ENCODE results near the gene ZBTB26.

ZBTB26 gene, protein sequence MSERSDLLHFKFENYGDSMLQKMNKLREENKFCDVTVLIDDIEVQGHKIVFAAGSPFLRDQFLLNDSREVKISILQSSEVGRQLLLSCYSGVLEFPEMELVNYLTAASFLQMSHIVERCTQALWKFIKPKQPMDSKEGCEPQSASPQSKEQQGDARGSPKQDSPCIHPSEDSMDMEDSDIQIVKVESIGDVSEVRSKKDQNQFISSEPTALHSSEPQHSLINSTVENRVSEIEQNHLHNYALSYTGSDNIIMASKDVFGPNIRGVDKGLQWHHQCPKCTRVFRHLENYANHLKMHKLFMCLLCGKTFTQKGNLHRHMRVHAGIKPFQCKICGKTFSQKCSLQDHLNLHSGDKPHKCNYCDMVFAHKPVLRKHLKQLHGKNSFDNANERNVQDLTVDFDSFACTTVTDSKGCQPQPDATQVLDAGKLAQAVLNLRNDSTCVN

DNA sequence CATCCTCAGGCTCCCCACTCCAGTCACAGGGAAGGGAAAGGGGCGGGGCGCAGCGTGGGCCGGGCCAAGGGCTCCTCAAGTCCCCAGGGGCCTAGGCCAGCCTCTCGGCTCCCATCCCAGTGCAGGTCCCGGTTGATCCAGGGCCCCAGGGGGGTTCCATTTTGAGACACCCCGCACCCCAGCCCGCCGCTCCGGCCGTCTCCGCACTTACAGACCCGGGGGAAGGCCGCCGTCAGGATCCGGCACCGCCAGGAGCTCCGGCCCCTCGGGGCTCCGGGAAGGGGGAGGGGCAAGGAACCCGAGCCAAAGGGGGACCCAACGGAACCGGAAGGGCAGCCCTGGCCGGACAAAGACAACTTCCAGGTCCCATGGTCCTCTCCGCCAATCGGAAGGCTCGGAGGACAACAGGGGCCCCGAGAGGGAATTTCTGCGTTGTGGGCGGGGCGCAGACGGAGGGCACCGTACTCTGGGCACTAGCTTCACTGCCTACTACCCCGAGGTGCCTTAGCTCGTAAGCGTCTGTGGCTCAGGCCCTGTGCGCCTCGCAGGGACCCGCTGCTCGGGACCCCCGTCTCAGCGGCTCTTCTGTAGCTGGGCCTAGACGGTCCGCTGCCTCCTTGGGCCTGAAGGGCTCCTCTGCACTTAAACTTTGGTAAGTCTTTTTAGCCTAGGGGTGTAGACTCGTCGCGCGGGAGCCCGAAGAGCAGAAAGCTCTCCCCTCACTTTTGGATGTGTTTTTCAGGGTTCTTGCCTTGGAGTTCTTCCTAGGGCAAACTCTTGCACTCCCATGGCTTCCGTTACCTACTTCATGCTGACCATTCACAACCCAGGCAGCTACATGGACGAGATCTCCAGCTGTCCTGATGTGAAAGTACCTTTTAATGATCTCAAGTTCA is at the start of gene ZBTB26:
Gene ZBTB26 (minus strand): TSS at position 287 of the 896 bp plus-strand sequence. CDS start 11,578 bp downstream, outside the sequence.
- peak; percentile 95 for DNase-seq

DNA sequence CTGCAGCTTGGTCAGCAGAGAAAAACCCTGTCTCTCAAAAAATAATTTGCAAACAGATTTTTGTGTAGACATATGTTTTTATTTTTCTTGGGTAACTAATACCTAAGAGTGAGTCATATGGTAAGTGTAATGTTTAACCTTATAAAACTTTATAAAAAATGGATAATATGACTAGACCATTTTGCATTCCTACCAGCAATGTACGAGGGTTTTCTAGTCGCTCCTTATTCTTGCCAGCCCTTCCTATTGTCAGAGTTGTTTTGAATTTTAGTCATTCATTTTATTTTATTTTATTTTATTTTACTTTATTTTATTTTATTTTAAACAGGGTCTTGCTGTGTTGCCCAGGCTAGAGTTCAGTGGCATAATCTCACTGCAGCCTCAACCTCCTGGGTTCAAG is 47.3 kb upstream of the ZBTB26 start:
- DNase-seq = no peak

DNA sequence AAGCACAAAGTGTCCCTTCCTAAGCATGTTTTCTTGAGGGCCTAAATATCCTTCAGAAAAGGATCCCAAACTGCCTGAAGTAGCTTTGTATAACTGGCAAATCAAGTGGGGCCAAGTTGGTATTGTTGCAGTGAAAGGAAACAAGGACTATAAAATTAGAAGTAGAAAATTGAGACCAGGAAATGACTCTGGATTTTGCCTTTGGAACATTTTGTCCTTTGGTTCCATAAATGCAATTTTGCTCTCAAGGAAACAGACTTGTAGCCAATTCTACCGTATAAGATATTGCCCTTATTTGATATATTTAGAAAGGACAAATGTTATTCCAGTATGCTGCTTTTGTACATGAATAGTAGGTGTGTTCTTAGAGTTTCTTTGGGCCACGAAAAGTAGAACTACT is 43.9 kb upstream of the ZBTB26 start:
- DNase-seq = no peak

DNA sequence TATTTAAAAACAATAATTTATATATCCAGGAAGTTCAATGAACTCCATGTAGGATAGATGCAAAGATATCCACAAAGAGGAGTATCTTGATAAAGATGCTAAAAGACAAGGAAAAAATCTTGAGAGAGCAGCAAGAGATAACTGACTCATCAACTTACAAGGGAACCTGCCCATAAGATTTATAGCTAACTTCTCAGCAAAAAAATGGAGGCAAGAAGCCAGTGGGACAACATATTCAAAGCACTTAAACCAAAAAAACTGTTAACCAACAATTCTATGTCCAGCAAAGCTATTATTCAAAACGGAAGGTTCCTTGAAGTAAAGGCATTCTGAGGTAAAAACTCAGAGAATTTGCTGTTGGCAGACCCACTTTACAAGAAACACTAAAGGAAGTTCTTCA is 29.8 kb upstream of the ZBTB26 start:
- DNase-seq = no peak

DNA sequence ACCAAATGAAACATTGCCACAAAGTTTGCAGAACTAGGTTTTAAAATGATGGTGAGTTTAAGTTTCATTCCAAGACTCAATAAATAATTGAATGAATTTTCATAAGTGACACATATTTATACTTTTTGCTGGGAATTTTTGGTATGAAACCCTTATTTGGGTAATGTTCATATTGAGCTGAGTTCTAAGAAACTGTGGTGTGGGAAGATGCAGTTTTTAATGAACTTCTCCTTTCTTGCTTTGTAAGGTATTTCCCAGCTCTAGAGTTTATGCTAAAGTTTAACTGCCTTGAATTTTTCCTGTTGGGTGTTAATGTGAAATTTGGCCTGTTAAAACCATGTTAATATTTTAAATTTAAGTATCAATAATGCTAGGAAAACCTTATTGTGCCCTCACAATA is 24.6 kb upstream of the ZBTB26 start:
- DNase-seq = no peak

DNA sequence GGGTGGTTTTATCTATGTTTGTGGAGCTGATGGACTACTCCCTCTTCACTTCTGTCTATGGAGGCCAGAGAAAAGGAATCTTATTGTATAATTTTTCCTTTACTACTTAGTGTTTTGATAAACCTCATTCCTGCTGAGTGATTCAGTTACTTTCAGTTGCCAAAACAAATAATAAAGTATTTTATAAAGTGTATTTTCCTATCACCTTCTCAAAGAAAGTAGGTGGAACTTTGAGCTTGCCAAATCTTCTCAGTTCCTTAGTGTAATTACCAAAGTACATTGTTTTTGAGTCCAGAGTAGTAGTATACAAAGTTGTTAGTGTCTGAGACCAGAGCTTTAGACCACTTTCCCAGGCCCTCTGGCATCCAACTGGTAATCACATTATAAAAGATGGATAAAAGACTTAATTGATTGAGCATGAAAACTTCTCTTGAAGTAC is 23.0 kb upstream of the ZBTB26 start:
- no peak for DNase-seq

DNA sequence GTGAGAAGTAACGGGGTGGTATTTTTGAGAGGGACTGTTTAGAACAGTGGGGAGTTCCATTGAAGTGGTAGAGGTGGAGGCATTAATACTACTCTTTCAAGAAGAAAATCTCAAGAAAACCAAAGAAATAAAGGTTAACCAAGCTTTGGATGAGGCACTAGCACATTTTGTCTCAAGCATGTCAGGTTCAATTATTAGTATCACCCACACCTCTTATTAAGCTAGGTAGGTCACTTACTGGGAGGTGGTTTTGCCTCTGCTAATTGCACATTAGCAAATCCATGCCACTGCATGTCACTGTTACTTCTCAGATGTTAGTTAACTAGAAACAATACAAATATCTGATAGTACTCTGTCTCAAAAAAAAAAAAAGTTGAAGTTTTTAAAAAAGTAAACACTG is 19.7 kb upstream of the ZBTB26 start:
- no peak for DNase-seq

DNA sequence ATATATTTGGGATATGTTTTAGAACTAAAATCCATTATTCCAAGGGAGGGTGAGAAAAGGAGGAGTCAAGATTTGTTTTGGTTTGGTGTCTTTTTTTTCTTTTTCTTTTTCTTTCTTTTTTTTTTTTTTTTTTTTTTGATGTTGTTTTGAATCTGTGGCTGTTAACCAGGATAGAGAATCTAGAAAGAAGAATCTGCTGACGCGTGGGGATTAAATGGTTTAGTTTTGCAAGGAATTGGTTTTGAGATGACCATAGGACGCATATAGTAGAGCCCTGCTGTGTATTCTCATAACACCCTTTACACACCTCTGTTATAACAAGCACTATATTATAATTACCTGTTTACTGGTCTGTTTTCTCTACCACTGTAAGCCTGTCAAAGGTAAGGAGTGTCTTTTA is 19.0 kb upstream of the ZBTB26 start:
- no peak for DNase-seq

DNA sequence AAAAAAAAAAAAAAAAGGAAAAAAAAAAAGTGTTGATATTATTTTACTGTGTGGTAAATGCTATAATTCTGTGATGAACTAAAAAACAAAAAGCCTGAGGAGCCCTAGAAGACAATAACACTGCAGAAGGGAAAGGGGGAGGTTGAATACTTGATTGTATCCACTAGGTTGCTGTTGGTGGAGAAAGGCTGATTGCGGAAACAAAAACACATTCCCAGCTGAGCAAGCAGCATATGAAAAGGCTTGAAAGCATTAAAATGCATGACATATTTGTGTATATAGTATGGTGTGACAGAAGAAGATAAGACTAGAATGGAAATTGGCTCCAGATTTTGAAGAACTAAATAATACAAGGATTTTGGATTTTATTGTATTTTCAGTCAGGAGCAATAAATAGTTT is 18.4 kb upstream of the ZBTB26 start:
- no peak for DNase-seq

DNA sequence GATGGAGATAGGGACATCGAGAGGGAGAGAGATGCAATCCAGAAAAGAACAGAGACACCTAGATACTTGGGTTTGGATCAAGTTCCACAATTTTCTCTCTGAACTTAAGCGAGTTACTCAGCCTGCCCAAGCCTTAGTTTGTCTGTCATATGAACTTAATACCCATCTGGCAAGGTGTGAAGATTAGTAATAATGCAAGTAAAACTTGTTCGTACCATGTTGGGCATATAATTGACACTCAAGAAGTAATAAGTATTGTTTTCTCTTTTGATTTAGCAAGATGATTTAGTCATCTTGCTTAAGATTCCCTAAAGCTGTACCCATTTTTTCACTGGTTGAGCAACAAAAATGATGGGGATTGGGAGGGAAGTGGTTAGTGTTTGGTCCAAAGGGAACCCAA is 17.0 kb upstream of the ZBTB26 start:
- no peak for DNase-seq

DNA sequence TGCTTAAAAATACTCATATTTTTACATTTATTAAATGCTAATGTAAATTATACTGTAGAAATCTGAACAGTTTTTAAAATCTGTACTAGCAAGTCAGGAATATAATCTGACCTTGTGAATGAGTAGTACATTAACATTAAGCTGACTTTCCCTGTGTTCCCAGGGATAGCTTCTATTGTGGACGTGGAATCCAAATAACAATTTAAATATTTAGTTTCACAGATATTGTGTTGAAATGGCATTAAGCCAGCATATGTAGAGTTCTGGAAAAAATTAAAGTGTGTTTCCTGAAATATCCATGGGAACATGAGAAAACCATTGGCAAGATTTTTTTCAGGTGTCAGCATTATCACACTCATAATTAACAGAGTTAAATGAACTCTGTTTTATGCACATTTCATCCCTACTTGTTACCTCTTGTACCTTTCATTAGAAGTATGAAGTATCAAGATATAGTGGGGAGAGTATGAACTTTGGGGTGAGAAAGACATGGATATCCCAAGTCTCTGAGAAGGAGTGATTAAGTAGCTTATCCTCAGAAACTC is 15.2 kb upstream of the ZBTB26 start:
- no peak for DNase-seq

DNA sequence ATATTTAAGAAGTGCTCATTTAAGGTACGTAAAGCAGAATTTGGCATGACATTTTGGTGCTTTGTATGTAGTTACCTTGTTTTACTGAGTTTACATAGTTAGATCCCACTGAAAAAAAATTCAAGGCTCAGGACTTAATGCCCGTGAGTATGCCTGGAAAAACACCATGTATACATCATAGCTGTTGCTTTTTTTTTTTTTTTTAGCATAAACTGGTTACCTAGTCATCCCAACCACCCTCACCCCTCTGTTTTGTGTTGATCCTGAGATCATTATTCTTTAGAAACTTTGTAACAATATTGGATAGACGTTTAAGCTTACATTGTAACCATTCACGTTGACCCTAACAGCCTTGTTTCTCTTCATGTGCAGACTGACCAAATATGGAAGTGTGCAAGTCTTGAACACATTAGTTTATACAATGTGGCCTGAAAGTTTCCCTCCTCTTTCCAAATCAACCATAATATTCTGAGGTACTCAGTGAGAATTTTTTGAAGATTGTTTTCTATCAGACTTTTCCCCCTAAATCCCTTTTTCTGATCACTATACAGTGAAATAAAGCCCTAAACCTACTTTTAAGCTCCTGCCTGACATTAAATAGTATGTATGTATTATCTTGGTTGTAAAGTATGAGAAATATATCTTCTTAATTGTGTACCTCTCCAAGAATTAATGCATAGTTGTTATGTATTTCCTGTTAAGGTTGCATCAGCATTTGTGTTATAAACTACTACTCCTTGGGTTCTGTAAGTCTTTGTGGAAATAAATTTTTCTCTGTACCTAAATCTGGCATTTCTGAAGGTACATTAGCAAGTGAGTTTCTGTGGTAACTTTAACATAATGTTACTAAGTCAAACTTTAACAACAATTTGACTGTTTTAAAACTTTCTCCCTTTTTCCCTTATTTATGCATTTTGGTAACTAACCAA is 13.9 kb upstream of the ZBTB26 start:
- DNase-seq = no peak

DNA sequence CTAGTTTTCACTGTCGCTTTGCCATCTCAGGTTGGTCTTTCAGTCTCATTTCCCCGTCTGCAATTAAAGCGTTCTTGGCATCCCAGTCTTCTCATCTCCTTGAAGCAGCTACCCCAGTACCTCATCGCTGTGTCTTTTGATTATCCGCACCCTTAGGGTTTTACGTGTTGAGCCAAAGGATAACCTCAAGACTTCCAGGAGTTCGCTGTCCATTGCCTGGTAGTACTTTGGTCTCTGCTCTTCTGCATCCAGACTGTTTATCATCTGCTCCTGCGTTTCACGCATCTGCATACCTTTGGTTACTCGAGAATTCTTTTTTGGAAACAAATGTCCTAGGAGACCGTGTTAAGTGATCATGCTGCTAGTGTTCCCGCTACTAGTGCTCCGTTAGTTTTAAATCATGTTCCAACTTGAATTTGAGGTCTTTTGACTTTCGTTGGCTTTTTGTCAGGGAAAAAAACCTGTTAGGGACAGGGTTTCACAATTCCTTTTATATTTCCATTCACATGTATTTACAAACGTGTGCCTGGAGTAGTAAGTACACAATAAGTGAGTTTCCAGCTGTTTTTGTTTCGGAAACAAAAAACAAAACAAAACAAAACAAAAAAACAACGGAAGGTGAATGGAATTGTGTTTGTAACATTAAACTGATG is 10.4 kb upstream of the ZBTB26 start:
- no peak for DNase-seq

DNA sequence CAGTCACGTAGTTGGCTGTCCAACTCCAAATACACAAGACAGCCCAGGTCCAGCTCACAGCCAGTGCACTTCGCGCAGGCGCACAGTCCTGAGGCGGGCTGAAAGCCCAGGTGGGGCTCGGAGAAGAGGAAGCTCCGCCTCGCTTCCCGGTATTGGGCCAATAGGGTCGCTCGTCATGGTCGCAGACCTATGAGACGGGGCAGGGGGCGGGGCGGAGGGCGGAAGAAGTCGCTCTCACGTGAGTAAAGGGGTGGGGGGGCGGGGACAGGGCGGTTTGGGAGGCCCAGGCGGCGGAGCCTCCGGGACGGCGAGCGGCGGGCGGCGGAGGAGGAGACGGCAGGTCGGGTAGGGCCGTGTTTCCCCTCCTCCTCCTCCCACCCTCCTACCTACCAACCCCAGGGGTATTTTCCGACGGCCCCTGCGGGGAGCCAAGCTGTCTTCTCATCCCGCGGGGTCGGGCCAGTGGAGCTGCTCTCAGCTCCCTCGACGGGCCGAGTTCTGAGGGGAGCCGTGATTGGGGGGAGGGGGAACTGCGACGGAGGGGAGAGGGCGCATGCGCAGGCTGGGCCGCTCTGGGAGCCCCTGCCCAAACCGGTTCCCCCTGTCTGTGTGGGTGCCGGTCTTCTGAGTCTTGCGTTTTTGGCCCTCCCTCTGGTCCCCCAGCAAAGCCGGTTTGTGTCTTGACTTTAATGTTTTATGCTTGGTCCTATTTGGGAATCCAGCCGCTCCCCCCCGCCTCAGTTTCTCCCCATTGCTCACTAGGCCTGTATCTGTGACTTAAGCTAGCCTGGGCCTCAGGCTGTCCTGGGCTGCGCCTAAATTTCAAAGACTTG is 9.7 kb upstream of the ZBTB26 start, which contains the start of gene RABGAP1:
Gene RABGAP1 (plus strand): TSS at position 272 of the 833 bp plus-strand sequence. CDS start 16,040 bp downstream, outside the sequence.
- DNase-seq = peak; percentile 99

DNA sequence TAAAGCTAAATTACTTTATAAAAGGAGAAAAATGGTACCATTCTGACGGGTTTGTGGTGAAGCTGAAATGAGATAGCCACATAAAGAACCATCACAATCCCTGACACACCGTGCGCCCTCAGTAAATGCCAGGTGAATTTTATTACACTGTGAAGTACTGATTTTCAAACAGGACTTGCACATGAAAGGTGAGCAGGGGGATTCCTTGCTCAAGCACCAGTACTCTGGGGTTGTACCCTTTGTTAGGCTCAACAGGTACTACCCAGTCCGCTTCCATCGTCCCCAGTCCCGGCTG is 9.1 kb upstream of the ZBTB26 start:
- no peak for DNase-seq

DNA sequence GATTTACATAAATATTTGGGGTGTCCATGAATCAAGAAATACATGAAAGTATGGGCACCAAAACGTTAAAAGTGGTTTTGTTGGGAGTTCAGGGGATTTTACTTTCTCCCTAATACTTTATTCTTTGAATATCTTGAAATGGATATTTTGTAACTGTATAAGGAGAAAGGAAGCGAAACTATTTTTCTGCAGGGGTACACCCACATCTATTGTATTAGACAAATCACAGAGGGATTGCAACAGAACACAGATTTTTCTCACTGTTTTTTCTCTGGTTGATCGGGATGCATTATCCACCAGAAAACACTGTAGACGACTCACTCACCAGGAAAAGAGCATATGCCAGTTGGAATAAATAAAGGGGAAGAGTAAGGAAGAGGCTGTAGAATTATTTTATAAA is 8.3 kb upstream of the ZBTB26 start:
- DNase-seq = no peak

DNA sequence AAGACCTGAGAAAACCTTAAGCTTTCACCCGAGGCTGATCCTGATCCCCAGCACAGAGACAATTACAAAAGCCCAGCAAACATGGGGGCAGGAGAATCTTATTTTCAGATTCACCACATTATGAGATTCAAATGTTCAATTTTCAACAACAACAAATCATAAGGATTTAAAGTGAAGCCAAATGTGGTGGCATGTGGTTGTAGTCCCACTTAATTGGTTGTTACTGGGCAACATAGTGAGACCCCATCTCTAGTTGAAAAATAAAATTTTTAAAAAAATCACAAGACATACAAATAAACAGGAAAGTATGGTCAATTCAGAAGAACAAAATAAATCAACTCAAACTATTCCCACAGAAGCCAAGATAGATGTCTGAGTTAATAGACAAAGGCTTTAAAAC is 5.6 kb upstream of the ZBTB26 start:
- no peak for DNase-seq

DNA sequence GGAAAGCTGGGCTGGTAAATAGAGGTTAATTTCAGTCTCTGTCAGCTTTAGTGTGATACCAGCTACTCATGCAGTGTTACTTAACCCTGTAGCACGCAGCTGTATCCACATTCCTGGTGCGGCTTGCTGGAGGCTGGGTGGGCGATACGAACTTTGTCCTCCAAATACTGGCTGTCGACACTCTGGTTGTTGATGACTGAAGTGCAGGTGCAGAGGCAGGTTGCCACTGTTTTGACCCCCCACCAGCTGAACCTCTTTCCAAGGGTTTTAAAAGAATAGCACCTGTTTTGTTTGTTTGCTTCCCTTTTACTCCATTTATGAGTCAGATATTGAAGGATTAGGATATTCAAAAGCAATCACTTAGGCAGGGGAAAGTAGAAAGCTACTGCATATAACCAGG is 5.2 kb upstream of the ZBTB26 start:
- no peak for DNase-seq

DNA sequence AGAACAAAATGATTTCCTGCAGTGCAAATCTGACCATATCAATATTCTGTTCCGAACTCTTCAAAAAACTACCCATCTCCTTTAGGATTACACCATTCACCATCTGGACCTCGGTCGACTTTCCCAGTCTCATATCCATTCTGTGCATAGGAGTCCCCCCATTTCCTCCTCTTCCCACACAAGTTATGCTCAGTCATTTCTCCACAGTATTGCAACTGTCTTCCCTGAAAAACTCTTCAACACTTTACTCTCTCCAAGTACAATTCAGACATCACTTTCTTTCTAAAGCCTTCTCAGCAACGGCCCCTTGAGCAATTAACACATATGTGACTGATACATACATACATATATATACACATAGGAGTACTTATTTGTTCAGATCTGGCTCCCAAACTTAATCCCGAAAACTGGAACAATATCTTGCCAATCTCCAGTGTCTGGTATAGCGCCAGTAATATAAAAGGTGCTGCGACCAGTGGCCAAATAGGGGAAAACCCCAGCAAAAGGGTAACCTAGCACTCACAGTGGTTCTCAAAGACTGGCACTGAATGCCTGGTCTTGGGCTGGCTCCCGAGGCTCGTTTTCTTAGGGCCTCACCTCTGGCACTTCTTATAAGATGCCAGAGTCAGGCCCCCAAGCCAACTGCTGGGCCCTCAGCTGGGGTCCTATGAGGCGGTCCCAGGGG is 629 bp downstream of the ZBTB26 start:
- DNase-seq = no peak

DNA sequence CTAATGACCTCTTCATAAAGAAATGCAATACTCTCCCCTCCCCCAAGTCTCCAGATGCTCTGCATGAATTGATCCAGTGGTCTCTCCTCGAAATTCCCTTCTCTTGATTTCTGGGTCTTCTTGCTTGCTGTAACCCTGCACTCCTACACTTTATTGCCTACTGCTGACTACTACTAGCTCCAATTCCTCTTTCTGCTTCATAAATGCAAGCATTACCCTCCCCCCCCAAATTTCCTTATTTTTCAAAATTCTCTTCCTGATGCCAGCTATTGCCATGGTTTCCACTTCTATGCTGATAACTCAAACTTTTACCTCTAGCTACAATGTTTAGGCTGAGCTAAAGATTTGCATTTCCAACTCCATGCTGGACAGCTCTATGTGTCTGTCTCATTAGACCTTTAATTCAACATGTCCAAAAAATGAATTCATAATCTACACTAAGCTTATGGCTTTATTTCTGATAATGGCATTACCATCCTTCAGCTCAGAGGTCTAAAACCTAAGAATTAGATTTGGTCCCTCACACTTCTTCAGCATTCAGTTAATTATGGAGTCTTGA is 1.4 kb downstream of the ZBTB26 start:
- no peak for DNase-seq
